ENCODE results near the gene FAM181A. TPM values are rescaled to one million over a fixed set of nuclear protein-coding genes. Genes with fewer than 3 reads are reported as not detected.

The FAM181A gene
- total RNA-seq, 4 donors from 2014 or later: not detected

DNA sequence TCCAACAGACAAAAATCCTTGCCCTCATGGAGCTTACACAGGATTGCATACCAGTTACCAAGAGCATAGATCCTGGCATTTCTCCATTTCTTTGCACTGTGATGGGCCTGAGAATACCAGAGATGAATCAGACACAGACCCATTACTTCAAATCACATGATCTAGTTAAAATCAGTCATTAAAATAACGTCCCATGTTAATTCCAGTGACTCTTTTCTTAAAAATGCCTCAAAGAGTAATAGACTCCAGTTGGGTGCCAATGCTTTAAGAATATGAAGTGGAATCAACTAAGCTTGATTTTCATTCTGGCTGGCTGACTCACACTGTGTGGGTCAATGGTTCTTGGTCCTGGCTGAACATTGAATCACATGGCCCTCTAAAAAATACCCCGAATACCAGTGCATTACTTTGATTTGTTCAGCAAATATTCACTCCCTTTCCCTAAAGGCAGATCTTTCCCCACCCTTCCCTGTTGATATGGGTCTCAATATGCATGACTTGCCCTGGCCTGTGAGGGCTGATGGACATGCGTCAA is 38.2 kb downstream of the FAM181A start:
- TF ChIP-seq POLR2AphosphoS5 (IDR thresholded peaks at IDR 0.05) (peak in 1 of 3 donors; percentile 18), POLR2A (IDR thresholded peaks at IDR 0.05) (no peak)
- in situ Hi-C loops (cut with MboI; ENCODE audit: low pct_ligation_motif_present in 1 of 4, low pct_unique_long_range_greater_than_20kb in 1 of 4, low sequenced_read_pairs in 3 of 4): no loop called here
- DNase-seq: no peak
- intact Hi-C loops (cut with DNase I; ENCODE audit: low total_unique reads): loop anchor here (5.0 kb wide), 1 partner anchor 1313 kb away; no protein-coding TSS in a partner anchor
- Histone ChIP-seq H3K4me3 (no peak overlapping the region), H3K36me3 (no peaks in the 10 kb centered on the region), H3K9me3 (no peaks in the 10 kb centered on the region), H3K27me3 (no peaks in the 10 kb centered on the region), H3K4me1 (peaks cover 7 to 42% (median 23%) of the 10 kb centered on the region in 4 donors), H3K27ac (peak overlapping the region; percentile 51 to 91 (median 70))
- WGBS, 2 donors (ENCODE audit: low coverage in 1 of 2): 50 to 71% methylated on average over 1 to 3 of the region's 3 CpGs

DNA sequence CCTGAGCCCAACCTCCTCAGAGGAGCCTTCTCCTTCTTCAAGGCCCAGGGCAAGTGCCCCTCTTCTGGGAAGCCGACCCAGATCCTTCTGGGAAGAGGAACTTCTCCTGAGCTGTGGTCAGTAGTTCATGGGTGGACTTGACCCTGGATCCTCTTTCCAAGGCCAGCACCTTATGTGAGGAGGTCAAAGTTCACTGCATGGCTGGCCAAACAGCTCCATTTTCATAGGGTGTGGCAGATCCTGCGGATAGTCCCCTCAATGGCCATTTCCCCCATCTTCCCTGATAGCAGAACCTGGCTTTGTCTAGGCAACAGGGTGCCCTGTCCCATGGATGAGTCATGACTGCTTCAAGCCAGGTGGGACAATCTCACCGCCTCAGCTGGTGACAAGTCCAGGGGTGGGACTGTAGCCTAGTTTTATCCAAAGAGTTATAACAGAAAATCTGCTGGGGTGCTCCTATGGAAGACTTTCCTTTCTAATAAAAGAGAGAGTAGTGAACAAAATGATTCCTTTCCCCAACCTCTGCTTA is 38.9 kb downstream of the FAM181A start:
- Histone ChIP-seq H3K27ac (peak overlapping the region; percentile 51 to 91 (median 62)), H3K4me1 (peaks cover 7 to 46% (median 25%) of the 10 kb centered on the region in 4 donors), H3K27me3 (no peaks in the 10 kb centered on the region), H3K9me3 (no peaks in the 10 kb centered on the region), H3K36me3 (no peaks in the 10 kb centered on the region), H3K4me3 (no peak overlapping the region)
- no peak for DNase-seq
- in situ Hi-C loops (cut with MboI; ENCODE audit: low pct_ligation_motif_present in 1 of 4, low pct_unique_long_range_greater_than_20kb in 1 of 4, low sequenced_read_pairs in 3 of 4): no loop called here
- intact Hi-C loops (cut with DNase I; ENCODE audit: low total_unique reads): loop anchor here (5.0 kb wide), 1 partner anchor 1314 kb away; no protein-coding TSS in a partner anchor
- 77% methylated on average over 3 of the region's 3 CpGs; no CpG with 5 or more reads in 1 of the 2 donors for WGBS, 2 donors (ENCODE audit: low coverage in 1 of 2)
- TF ChIP-seq POLR2A (IDR thresholded peaks at IDR 0.05): no peak
- no peak for TF ChIP-seq EP300 (IDR thresholded peaks at IDR 0.05; ENCODE audit: low read depth)
- TF ChIP-seq, protein P1, sequence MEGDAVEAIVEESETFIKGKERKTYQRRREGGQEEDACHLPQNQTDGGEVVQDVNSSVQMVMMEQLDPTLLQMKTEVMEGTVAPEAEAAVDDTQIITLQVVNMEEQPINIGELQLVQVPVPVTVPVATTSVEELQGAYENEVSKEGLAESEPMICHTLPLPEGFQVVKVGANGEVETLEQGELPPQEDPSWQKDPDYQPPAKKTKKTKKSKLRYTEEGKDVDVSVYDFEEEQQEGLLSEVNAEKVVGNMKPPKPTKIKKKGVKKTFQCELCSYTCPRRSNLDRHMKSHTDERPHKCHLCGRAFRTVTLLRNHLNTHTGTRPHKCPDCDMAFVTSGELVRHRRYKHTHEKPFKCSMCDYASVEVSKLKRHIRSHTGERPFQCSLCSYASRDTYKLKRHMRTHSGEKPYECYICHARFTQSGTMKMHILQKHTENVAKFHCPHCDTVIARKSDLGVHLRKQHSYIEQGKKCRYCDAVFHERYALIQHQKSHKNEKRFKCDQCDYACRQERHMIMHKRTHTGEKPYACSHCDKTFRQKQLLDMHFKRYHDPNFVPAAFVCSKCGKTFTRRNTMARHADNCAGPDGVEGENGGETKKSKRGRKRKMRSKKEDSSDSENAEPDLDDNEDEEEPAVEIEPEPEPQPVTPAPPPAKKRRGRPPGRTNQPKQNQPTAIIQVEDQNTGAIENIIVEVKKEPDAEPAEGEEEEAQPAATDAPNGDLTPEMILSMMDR (IDR thresholded peaks at IDR 0.05): no peak
- TF ChIP-seq POLR2AphosphoS5 (IDR thresholded peaks at IDR 0.05): no peak

DNA sequence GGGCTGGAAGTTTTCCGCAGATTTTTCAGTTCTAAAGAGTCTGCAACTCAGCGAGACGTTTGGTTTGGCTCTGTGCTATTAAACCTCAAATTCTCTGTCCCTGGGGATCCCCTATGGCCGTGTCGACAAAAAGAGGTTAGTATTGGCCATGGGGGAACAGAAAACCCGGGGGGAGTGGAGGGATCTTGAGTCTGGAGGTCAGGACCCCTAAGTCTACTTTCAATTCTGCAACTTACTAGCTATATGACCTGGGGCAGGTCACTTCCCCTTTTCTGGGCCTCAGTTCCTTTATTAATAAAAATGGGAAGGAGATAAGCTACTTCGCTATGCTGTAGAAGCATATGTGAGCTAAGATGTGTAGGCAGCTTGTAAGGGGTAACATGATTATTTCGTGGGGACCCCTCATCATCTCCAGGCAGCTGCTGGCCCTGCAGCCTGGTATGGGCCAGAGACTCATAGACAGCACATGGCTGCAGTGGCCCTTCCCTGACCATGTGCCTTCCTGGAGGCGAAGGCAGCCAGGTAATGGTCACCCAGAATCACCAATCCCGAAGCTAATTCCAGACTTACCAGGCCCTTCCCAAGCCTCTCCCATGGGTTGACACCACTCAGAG is 40.6 kb downstream of the FAM181A start:
- Histone ChIP-seq H3K9me3 (no peaks in the 10 kb centered on the region), H3K4me3 (no peak overlapping the region), H3K27ac (peak overlapping the region; percentile 1 to 91 (median 56)), H3K27me3 (no peaks in the 10 kb centered on the region), H3K4me1 (peaks cover 13 to 56% (median 33%) of the 10 kb centered on the region in 4 donors), H3K36me3 (no peaks in the 10 kb centered on the region)
- in situ Hi-C loops (cut with MboI; ENCODE audit: low pct_ligation_motif_present in 1 of 4, low pct_unique_long_range_greater_than_20kb in 1 of 4, low sequenced_read_pairs in 3 of 4) (no loop called here), intact Hi-C loops (cut with DNase I; ENCODE audit: low total_unique reads) (loop anchor here (5.0 kb wide), 1 partner anchor 1315 kb away; no protein-coding TSS in a partner anchor)
- peak; percentile 31 for DNase-seq
- TF ChIP-seq POLR2A (IDR thresholded peaks at IDR 0.05) (no peak), EP300 (IDR thresholded peaks at IDR 0.05; ENCODE audit: low read depth) (no peak), POLR2AphosphoS5 (IDR thresholded peaks at IDR 0.05) (no peak)
- TF ChIP-seq, protein P1 (IDR thresholded peaks at IDR 0.05): no peak
- 40 to 66% methylated on average over 6 to 10 of the region's 10 CpGs for WGBS, 2 donors (ENCODE audit: low coverage in 1 of 2)

DNA sequence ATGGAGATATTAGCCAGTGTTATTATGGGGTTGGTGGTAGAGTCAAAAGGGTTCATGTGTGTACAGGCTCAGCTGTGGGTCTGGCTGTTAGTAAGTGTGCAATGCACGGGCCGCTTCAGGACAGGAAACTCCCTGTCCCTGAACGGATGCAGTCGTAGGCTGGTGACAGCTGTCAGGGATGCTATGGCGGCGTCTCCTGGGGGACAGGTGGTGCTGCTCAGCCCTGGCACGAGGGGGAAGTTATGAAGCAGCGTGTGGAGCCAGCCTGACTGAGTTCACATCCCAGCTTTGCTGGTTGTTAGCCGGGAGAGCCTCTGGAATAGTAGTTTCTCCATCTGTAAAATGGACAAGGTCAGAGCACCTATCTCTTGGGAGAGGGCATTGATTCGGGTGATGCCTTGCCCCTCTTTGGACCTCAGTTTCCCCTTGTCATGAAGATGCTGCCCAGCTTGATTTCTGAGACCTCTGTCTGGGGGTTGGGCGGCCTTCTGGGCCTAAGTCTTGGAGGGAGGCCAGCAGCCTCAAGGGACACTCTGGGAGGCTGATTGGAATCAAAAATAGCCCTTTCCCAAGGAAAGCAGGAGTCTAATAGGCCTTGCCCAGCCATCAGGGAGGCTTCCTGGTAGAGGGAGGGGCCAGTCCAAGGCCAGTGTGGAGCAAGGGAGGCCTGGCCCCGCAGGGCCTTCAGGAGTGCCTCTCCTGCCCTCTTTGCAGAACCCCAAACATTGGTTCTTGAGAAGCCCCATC is 42.1 kb downstream of the FAM181A start:
- Histone ChIP-seq H3K4me3 (no peak overlapping the region), H3K9me3 (no peaks in the 10 kb centered on the region), H3K27me3 (no peaks in the 10 kb centered on the region), H3K36me3 (no peaks in the 10 kb centered on the region), H3K4me1 (peaks cover 12 to 49% (median 24%) of the 10 kb centered on the region in 4 donors), H3K27ac (peak overlapping the region; percentile 76 to 91 (median 85))
- in situ Hi-C loops (cut with MboI; ENCODE audit: low pct_ligation_motif_present in 1 of 4, low pct_unique_long_range_greater_than_20kb in 1 of 4, low sequenced_read_pairs in 3 of 4): no loop called here
- TF ChIP-seq, protein P1 (IDR thresholded peaks at IDR 0.05): no peak
- no peak for TF ChIP-seq EP300 (IDR thresholded peaks at IDR 0.05; ENCODE audit: low read depth)
- TF ChIP-seq POLR2AphosphoS5 (IDR thresholded peaks at IDR 0.05): no peak
- TF ChIP-seq POLR2A (IDR thresholded peaks at IDR 0.05): no peak
- WGBS, 2 donors (ENCODE audit: low coverage in 1 of 2): 84% methylated on average over 12 of the region's 12 CpGs; no CpG with 5 or more reads in 1 of the 2 donors
- DNase-seq: no peak
- intact Hi-C loops (cut with DNase I; ENCODE audit: low total_unique reads): loop anchor here (5.0 kb wide), 1 partner anchor 1317 kb away; no protein-coding TSS in a partner anchor
